K562 (cell line): ENCODE results near the gene TNFAIP1. TPM values are rescaled to one million over a fixed set of nuclear protein-coding genes. Genes with fewer than 3 reads are reported as not detected.
A peak's percentile ranks its signal among the peaks of the same experiment; 100 is the strongest.

Source experiments
- ATAC-seq: fragments of 200-7000 bp; cut with Tn5 transposase; 3 replicates; pipeline ENCODE4 v1.9.1; 2020; ENCODE audit warnings: moderate library complexity
- BruUV-seq: library from RNA; stranded (reverse); fragments of 400-500 nt; replicated peaks from 2 replicates; lab custom pipeline; 2021; lab: Mats Ljungman, UMichigan
- CTCF ChIA-PET: fragments of 300-600 bp; formaldehyde crosslinking; extraction: SDS; loops from one replicate; lab custom pipeline; 2021; ENCODE audit warnings: low intra/inter-chr PET ratio; lab: Yijun Ruan, JAX
- POLR2A ChIA-PET: fragments of 300-600, 350-650 bp; sonication (Branson Sonifier 250); formaldehyde crosslinking; extraction: SDS; loops from one replicate; lab custom pipeline; 2021; ENCODE audit warnings: antibody characterized with exemption, inconsistent platforms; lab: Yijun Ruan, JAX
- DNase-seq, 4 experiments: peaks; one replicate each; pipeline versions ENCODE4 v3.0.0 to v3.0.0-alpha.2; 2011 to 2018; ENCODE audit warnings: low spot score in 3 of 4, mixed read lengths in 3 of 4; ENCODE audit errors: extremely low read depth in 1 of 4
- FAIRE-seq: peaks from 2 replicates; lab custom pipeline; 2011; peaks lifted over from hg19 to GRCh38; lab: Jason Lieb, UNC
- H2AFZ ChIP-seq: 2 replicates; pipeline ENCODE4 v1.6.0; 2011; ENCODE audit warnings: low read depth, low read length, control low read depth, inconsistent platforms
- H3K27ac ChIP-seq: fragments of 200-600 bp; 3 replicates; pipeline ENCODE4 v1.8.0; 2011; ENCODE audit warnings: low read depth, mild to moderate bottlenecking, control low read depth, inconsistent platforms, low read length, moderate library complexity, mixed read lengths; ENCODE audit errors: extremely low read depth
- H3K27me3 ChIP-seq, 2 experiments: fragments of 300-600 bp in 1 of 2; 2 replicates in 1 of 2; 3 replicates in 1 of 2; pipeline versions ENCODE4 v1.6.0 to v1.8.0; 2011; ENCODE audit warnings: inconsistent platforms in 2 of 2, low read length in 2 of 2, mild to moderate bottlenecking in 1 of 2, mixed read lengths in 1 of 2, moderate library complexity in 1 of 2; ENCODE audit not compliant: control insufficient read depth in 2 of 2, insufficient read depth in 2 of 2
- H3K36me3 ChIP-seq: fragments of 300-600 bp; 3 replicates; pipeline ENCODE4 v1.8.0; 2011; ENCODE audit warnings: mild to moderate bottlenecking, low read length, inconsistent platforms; ENCODE audit not compliant: control insufficient read depth, insufficient read depth
- H3K4me1 ChIP-seq, 2 experiments: fragments of 200-600 bp in 1 of 2; replicated peaks in 1 of 2; 2 replicates in 1 of 2; 3 replicates in 1 of 2; pipeline versions ENCODE4 v1.5.1 to v1.8.0; 2011; ENCODE audit warnings: inconsistent platforms in 2 of 2, low read length in 2 of 2, mild to moderate bottlenecking in 1 of 2, mixed read lengths in 1 of 2, moderate library complexity in 1 of 2; ENCODE audit not compliant: control insufficient read depth in 2 of 2, insufficient read depth in 2 of 2
- H3K4me2 ChIP-seq: 2 replicates; pipeline ENCODE4 v1.6.1; 2011; ENCODE audit warnings: low read length, control low read depth, inconsistent platforms, mixed read lengths; ENCODE audit not compliant: insufficient read depth
- H3K4me3 ChIP-seq: fragments of 200-600 bp; sonication (generic), shearing (Covaris generic); 2 replicates; pipeline ENCODE4 v1.5.1; 2016; ENCODE audit warnings: control low read depth, inconsistent platforms
- H3K79me2 ChIP-seq: fragments of 200-600 bp; 3 replicates; pipeline ENCODE4 v1.8.0; 2011; ENCODE audit warnings: low read length, inconsistent platforms; ENCODE audit not compliant: control insufficient read depth, insufficient read depth
- H3K9ac ChIP-seq, 2 experiments: 2 replicates each; pipeline versions ENCODE4 v1.6.0 to v1.6.1; 2011; ENCODE audit warnings: low read depth in 2 of 2, low read length in 2 of 2, control low read depth in 1 of 2, inconsistent platforms in 1 of 2, mild to moderate bottlenecking in 1 of 2, mixed read lengths in 1 of 2; ENCODE audit not compliant: insufficient read depth in 1 of 2
- H3K9me1 ChIP-seq: one replicate; pipeline ENCODE4 v1.6.0; 2011; ENCODE audit warnings: inconsistent platforms, mild to moderate bottlenecking, low read length, moderate library complexity; ENCODE audit not compliant: control insufficient read depth, insufficient read depth
- H3K9me3 ChIP-seq: replicated peaks from 2 replicates; pipeline ENCODE4 v1.5.1; 2011; ENCODE audit warnings: low read depth, low read length, inconsistent platforms; ENCODE audit not compliant: control insufficient read depth, insufficient read depth
- H4K20me1 ChIP-seq: replicated peaks from 2 replicates; pipeline ENCODE4 v1.6.1; 2011; ENCODE audit warnings: low read length, inconsistent platforms, mixed read lengths; ENCODE audit not compliant: control insufficient read depth, insufficient read depth
- CHAMP1 ChIP-seq: fragments of 450-650 bp; IDR thresholded peaks from 2 replicates; pipeline ENCODE4 v1.6.1; 2016; ENCODE audit warnings: mild to moderate bottlenecking
- PTTG1 ChIP-seq: fragments of 450-650 bp; IDR thresholded peaks from 2 replicates; pipeline ENCODE4 v1.6.1; 2016; ENCODE audit warnings: low read depth, mild to moderate bottlenecking, missing genetic modification characterization, missing compliant biosample characterization
- RFX1 ChIP-seq: fragments of 450-650 bp; IDR thresholded peaks from 2 replicates; pipeline ENCODE4 v1.6.1; 2016; ENCODE audit warnings: mild to moderate bottlenecking, moderate library complexity
- ZFPM2 ChIP-seq: fragments of 250-450 bp; sonication (Bioruptor Pico); IDR thresholded peaks from 2 replicates; pipeline ENCODE4 v1.5.1; 2022; ENCODE audit warnings: mild to moderate bottlenecking
- ZNF133 ChIP-seq: fragments of 250-450 bp; sonication (Bioruptor Pico); IDR thresholded peaks from 2 replicates; pipeline ENCODE4 v1.4.0; 2020; ENCODE audit warnings: mild to moderate bottlenecking
- ZNF41 ChIP-seq: fragments of 250-450 bp; sonication (Bioruptor Pico); conservative IDR thresholded peaks from 2 replicates; pipeline ENCODE4 v1.4.0; 2020; ENCODE audit warnings: mild to moderate bottlenecking
- WGBS: fragments of 100-300 bp; shearing (Covaris generic); methylation state at CpG from one replicate; pipeline ENCODE4 v1.1.6; 2016; ENCODE audit warnings: low coverage, mixed read lengths; ENCODE audit not compliant: insufficient coverage; ENCODE audit errors: missing lambda C conversion rate; 5-methylcytosine and 5-hydroxymethylcytosine counted together
- in situ Hi-C: fragments of 300-500 bp; cut with MboI; formaldehyde crosslinking; loops from 4 replicates; pipeline ENCODE4 v1.15.0; 2018; ENCODE audit warnings: inconsistent platforms, mixed read lengths
- intact Hi-C: fragments of 100-400 bp; cut with micrococcal nuclease; formaldehyde crosslinking; loops from 2 replicates; pipeline ENCODE4 v1.14.2; 2022
- polyA plus RNA-seq, 8 experiments: library from polyadenylated mRNA; depleted of rRNA in 4 of 8; stranded (reverse) in 5 of 8; unstranded in 3 of 8; fragments of >200 nt; fragmentation: Nextera tagmentation in 2 of 8; fragmentation: Illumina TruSeq in 1 of 8; extraction: Ambion mirVana in 2 of 8; extraction: Trizol in 1 of 8; gene quantifications; 2 replicates each; pipeline versions ENCODE4 v1.2.1 to v1.2.3, GENCODE V29; 2011 to 2014; ENCODE audit warnings: inconsistent platforms in 1 of 8, missing spikeins in 1 of 8
- total RNA-seq, 7 experiments: library from RNA; depleted of rRNA in 6 of 7; stranded (reverse); fragments of >200 nt in 6 of 7; fragmentation: Illumina TruSeq in 2 of 7; extraction: Trizol in 2 of 7; gene quantifications; 2 replicates each; pipeline versions ENCODE4 v1.2.1 to v1.2.3, GENCODE V29; 2011 to 2021; ENCODE audit warnings: low replicate concordance in 1 of 7

The TNFAIP1 gene
- total and polyA plus RNA-seq, 9 of the 15 experiments (the other 6 are each of a cell fraction or from before 2014, with no cell fraction given): 2.1 to 20.1 (median 8.2) TPM

GRCh38 chr17:28293994-28294393 is 41.6 kb upstream of the TNFAIP1 start:
- Histone ChIP-seq H3K36me3 (no peaks in the 10 kb centered on the region), H3K9ac (no peak overlapping the region)
- BruUV-seq: no TSS peak
- WGBS: 42% methylated on average over 6 of the region's 6 CpGs
- no peak for TF ChIP-seq ZNF133
- TF ChIP-seq PTTG1 (tag): no peak
- TF ChIP-seq ZNF41 (CRISPR knock-in tag): no peak
- TF ChIP-seq ZFPM2 (CRISPR knock-in tag): no peak
- TF ChIP-seq CHAMP1: no peak
- TF ChIP-seq RFX1: peak; percentile 36
- TF ChIP-seq, all 486 proteins: peak for 1
- no peak for DNase-seq
- ATAC-seq: no peak
- FAIRE-seq: no peak
- Histone ChIP-seq H3K79me2 (no peaks in the 10 kb centered on the region), H3K4me1 (no peaks in the 10 kb centered on the region), H3K4me2 (no peak overlapping the region), H3K27ac (no peak overlapping the region), H4K20me1 (no peaks in the 10 kb centered on the region), H2AFZ (no peak overlapping the region), H3K4me3 (no peak overlapping the region), H3K27me3 (no peaks in the 10 kb centered on the region), H3K9me3 (no peaks in the 10 kb centered on the region), H3K9me1 (no peaks in the 10 kb centered on the region)
- POLR2A ChIA-PET: no interaction called here
- intact Hi-C loops: no loop called here
- in situ Hi-C loops: no loop called here
- CTCF ChIA-PET: no interaction called here
